ENCODE results near the gene DLD. TPM values are rescaled to one million over a fixed set of nuclear protein-coding genes. Genes with fewer than 3 reads are reported as not detected.

The DLD gene
- total and polyA plus RNA-seq, 2 of the 8 experiments (the other 6 are each of a cell fraction or from before 2014, with no cell fraction given): 63.7 to 88.5 TPM

DNA sequence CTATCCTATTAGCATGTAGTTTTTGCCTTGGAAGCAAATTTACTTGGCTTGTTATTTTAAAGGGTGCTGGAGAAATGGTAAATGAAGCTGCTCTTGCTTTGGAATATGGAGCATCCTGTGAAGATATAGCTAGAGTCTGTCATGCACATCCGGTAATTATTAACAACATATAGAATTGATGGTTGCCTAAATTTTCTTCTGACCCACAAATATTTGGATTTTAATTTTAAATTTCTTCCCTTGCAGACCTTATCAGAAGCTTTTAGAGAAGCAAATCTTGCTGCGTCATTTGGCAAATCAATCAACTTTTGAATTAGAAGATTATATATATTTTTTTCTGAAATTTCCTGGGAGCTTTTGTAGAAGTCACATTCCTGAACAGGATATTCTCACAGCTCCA is 28.0 kb downstream of the DLD start (continued):
- no peak for TF ChIP-seq EZH2 (IDR thresholded peaks at IDR 0.05; ENCODE audit: low read depth, low read length, severe bottlenecking)
- TF ChIP-seq HDAC6 (IDR thresholded peaks at IDR 0.05; ENCODE audit: low read depth, low read length): no peak
- TF ChIP-seq TAF1 (IDR thresholded peaks at IDR 0.05; ENCODE audit: low read depth, low read length): no peak
- no peak for TF ChIP-seq RXRA (IDR thresholded peaks at IDR 0.05; ENCODE audit: insufficient read depth, low read depth, low read length)
- TF ChIP-seq, protein P1, sequence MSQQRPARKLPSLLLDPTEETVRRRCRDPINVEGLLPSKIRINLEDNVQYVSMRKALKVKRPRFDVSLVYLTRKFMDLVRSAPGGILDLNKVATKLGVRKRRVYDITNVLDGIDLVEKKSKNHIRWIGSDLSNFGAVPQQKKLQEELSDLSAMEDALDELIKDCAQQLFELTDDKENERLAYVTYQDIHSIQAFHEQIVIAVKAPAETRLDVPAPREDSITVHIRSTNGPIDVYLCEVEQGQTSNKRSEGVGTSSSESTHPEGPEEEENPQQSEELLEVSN (IDR thresholded peaks at IDR 0.05): no peak

Measured in H1 (cell line).